GM12872 (cell line): Measurements from ENCODE around the gene KLHL25.

Experiments
- TF ChIP-seq, protein P1 (sequence below): IDR thresholded peaks from 3 replicates; pipeline ENCODE4 v1.5.1; 2011; ENCODE audit warnings: low read depth, mild to moderate bottlenecking, low read length, moderate library complexity; ENCODE audit not compliant: insufficient read depth

The KLHL25 gene

DNA sequence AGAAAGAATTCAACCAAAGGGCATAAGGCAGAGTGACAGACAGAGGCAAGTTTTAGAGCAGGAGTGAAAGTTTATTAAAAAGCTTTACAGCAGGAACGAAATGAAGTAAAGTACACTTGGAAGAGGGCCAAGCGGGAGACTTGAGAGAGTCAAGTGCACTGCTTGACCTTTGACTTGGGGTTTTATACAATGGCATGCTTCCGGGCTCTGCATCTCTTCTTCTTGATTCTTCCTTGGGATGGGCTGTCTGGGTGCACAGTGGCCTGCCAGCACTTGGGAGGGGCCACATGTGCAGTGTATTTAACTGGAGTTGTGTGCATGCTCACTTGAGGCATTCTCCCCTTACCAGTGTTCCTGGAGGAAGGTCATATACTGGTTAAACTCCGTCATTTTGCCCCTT, 30.4 kb upstream of the KLHL25 start:
- TF ChIP-seq, protein P1, sequence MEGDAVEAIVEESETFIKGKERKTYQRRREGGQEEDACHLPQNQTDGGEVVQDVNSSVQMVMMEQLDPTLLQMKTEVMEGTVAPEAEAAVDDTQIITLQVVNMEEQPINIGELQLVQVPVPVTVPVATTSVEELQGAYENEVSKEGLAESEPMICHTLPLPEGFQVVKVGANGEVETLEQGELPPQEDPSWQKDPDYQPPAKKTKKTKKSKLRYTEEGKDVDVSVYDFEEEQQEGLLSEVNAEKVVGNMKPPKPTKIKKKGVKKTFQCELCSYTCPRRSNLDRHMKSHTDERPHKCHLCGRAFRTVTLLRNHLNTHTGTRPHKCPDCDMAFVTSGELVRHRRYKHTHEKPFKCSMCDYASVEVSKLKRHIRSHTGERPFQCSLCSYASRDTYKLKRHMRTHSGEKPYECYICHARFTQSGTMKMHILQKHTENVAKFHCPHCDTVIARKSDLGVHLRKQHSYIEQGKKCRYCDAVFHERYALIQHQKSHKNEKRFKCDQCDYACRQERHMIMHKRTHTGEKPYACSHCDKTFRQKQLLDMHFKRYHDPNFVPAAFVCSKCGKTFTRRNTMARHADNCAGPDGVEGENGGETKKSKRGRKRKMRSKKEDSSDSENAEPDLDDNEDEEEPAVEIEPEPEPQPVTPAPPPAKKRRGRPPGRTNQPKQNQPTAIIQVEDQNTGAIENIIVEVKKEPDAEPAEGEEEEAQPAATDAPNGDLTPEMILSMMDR, result no peak

DNA sequence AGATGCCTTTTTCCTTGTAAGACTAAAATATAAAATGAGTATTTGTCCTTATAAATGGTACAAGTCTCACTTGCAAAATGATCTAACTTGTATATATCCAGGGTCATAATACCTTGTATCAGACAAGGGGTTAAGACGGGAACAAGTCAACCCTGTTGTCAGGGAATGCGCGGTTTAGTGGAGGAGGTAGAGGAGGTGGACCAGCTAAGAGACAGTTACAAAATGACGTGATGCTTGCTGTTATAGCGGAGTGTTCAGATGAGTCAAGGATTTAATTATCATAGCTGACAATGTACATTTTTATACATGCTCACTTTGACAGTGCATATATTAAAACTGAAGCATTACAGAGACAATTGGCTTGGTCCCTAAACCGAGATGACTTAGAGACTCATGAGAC, 26.8 kb upstream of the KLHL25 start:
- TF ChIP-seq, protein P1, result no peak

DNA sequence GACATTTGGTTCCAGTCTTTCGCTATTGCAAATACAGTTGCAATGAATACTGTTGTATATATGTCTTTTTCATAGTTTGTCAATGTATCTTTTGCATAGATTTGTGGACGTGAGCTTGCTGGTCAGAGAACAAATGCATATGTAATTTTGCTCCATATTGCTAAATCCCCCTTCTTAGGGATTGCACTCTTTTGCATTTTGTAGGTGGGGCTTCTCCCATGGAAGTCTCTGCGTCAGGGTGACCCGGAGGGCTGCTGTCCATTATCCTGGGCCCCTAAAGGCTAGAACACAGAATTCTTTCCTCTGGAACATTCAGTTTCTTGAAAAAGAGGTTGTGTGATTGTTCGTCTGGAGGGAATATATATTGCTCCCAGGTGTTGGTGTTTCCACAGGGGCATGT, 25.2 kb upstream of the KLHL25 start:
- TF ChIP-seq, protein P1, result no peak

DNA sequence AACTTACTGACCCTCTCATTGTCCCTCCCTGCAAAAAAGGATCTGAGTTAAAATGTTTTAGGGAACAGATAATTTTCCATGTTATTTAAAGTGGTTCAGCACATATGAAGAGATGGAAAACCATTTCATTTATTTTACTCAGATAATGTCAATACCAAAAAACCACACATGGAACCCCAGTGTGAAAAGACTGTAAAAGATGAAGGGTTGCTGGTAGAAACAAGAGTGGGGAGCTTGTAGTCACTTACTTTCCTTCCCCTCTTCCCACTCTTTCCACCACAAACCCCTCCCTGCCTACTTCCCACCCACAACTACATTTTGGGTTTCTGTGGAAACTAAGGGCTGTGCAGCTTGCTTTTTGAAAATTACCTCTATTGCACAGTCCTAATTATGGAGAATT, 18.5 kb upstream of the KLHL25 start:
- TF ChIP-seq, protein P1, result no peak

DNA sequence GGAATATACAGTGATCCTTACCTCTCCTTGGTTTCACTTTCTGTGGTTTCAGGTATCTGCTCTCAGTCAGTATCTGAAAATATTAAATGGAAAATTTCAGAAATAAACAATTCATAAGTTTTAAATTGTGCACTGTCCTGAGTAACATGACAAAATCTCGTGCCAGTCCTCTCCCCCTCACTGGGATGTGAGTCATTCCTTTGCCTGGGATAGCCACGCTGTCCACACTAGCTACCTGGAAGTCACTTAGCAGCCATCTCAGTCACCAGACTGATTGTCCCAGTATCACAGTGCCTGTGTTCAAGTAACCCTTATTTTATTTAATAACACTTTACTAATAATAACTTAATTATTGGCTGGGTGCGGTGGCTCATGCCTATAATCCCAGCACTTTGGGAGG, 15.3 kb upstream of the KLHL25 start:
- TF ChIP-seq, protein P1, result no peak

DNA sequence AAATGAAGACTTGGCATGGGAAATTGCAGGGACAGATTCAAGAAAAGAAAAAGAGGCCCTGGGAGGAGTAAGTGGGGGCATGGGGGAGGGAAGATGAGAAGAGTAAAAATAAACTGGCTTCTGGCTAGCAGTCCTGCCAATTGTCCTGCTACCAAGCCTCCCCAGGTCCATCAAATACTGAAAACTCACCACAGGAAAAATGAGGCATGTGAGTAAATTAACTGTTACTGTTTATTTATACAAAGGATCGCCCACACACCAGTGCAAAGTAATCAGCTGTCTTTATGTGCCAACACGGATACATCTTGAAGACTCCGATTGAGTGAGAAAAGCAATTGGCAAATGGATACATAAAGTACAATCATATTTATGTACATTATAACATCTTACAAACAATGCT, 10.7 kb upstream of the KLHL25 start:
- TF ChIP-seq, protein P1, result no peak

DNA sequence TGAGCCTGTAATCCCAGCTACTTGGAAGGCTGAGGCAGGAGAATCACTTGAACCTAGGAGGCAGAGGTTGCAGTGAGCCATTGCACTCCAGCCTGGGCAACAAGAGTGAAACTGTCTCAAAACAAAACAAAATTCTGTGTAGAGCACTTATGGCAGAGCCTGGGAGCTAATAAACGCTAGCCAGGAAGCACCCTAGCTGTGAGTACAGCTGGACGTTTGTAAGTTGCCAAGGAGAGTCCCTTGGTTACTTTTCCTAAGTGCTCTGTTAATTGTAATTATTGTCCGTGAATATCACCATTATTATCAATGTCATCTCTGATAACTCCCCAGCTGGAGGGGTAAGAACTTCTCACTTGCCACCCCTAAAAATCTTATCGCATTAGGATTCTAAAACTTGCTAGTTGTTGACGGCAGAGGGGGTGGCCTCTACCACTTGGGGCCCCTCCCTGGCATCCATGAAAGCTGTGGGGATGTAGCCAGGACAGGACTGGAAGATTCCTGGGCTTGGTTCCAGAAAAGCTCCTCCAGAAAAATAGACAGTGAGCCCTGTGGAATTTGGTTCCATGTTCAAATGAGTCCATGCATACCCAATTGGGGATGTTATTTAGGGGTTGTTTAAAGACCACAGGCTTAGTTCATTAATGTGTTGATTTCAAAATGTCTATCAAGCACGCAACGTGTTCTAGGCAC, 9.9 kb upstream of the KLHL25 start:
- TF ChIP-seq, protein P1, result no peak
